Prostate gland (tissue), 2 donors: Measurements from ENCODE around the gene AIMP1. TPM values are rescaled to one million over a fixed set of nuclear protein-coding genes. Genes with fewer than 3 reads are reported as not detected.
A peak's percentile ranks its signal among the peaks of the same experiment; 100 is the strongest.
"Not testable (repeated sequence)": the region's sequence is repeated elsewhere in the genome, so short reads cannot be mapped to it uniquely, and the experiment has no call there.

Experiments
- DNase-seq: peaks from one replicate; pipeline ENCODE4 v3.0.0-alpha.2; 2019; ENCODE audit warnings: low spot score
- H3K27ac ChIP-seq, 2 donors: fragments of 200-600 bp; sonication (generic); 2 replicates each; pipeline ENCODE4 v1.5.1; 2017 to 2019
- H3K27me3 ChIP-seq: fragments of 200-600 bp; sonication (generic); replicated peaks from 2 replicates; pipeline ENCODE4 v1.5.1; 2019; ENCODE audit not compliant: insufficient read depth
- H3K36me3 ChIP-seq, 2 donors: fragments of 200-600 bp; sonication (generic); 1 replicate in 1 of 2; 2 replicates in 1 of 2; pipeline versions ENCODE4 v1.5.1 to v1.8.1; 2017 to 2019
- H3K4me1 ChIP-seq: fragments of 200-600 bp; sonication (generic); replicated peaks from 2 replicates; pipeline ENCODE4 v1.5.1; 2019
- H3K4me3 ChIP-seq, 2 donors: fragments of 200-600 bp; sonication (generic); 2 replicates each; pipeline ENCODE4 v1.5.1; 2017 to 2019
- H3K9me3 ChIP-seq: fragments of 200-600 bp; sonication (generic); 2 replicates; pipeline ENCODE4 v1.5.1; 2017
- CTCF ChIP-seq, 4 experiments: fragments of 200-600 bp in 2 of 4; fragments of 450-650 bp in 2 of 4; sonication (generic) in 2 of 4; IDR thresholded peaks; 1 replicate in 3 of 4; 2 replicates in 1 of 4; pipeline ENCODE4 v1.5.1; 2016 to 2019; ENCODE audit warnings: antibody characterized with exemption in 4 of 4, mild to moderate bottlenecking in 2 of 4, moderate library complexity in 2 of 4
- POLR2A ChIP-seq: fragments of 450-650 bp; IDR thresholded peaks from one replicate; pipeline ENCODE4 v1.6.1; 2016; ENCODE audit warnings: antibody characterized with exemption, mild to moderate bottlenecking
- POLR2AphosphoS5 ChIP-seq: sonication (generic); formaldehyde crosslinking; IDR thresholded peaks from one replicate; pipeline ENCODE4 v1.6.1; 2017; ENCODE audit warnings: antibody characterized with exemption
- WGBS: methylation state at CpG from one replicate; pipeline ENCODE4 v1.1.5; 2018; 5-methylcytosine and 5-hydroxymethylcytosine counted together
- intact Hi-C: fragments of 100-400 bp; cut with DNase I; formaldehyde crosslinking; loops from one replicate; pipeline ENCODE4 v1.14.2; 2022
- total RNA-seq, 2 donors: library from RNA; depleted of rRNA; stranded (reverse); fragments of >200 nt; gene quantifications; one replicate each; pipeline ENCODE4 v1.1.0, GENCODE V29; 2016

Gene AIMP1
- total RNA-seq, 2 donors from 2014 or later, result 20.5 to 32.4 TPM

- WGBS, result 2% methylated on average over 13 of the region's 13 CpGs
- no peak for TF ChIP-seq CTCF (IDR thresholded peaks at IDR 0.05)
- TF ChIP-seq POLR2A, result no peak
- TF ChIP-seq POLR2AphosphoS5, result no peak
- Histone ChIP-seq H3K27me3 (no peaks in the 10 kb centered on the region), H3K9me3 (no peaks in the 10 kb centered on the region), H3K27ac (peak overlapping the region; percentile 90 to 92), H3K4me3 (peak overlapping the region; percentile 63 to 75), H3K36me3 (no peaks in the 10 kb centered on the region), H3K4me1 (peaks cover 8% of the 10 kb centered on the region)
- no peak for DNase-seq
- intact Hi-C loops, result no loop called here
Observed at GRCh38 chr4:106316773-106317409, 541 bp downstream of the AIMP1 start.

- Histone ChIP-seq H3K9me3 (no peaks in the 10 kb centered on the region), H3K27ac (no peak overlapping the region), H3K36me3 (no peaks in the 10 kb centered on the region), H3K4me1 (peaks cover 8% of the 10 kb centered on the region), H3K4me3 (no peak overlapping the region), H3K27me3 (no peaks in the 10 kb centered on the region)
- intact Hi-C loops, result no loop called here
- DNase-seq, result no peak
- TF ChIP-seq POLR2A (no peak), CTCF (IDR thresholded peaks at IDR 0.05) (no peak), POLR2AphosphoS5 (no peak)
- 70% methylated on average over 1 of the region's 1 CpG for WGBS
Observed at GRCh38 chr4:106317815-106318214, 1.5 kb downstream of the AIMP1 start.

GRCh38 chr4:106318511-106318910 lies 2.2 kb downstream of the AIMP1 start:
- intact Hi-C loops, result no loop called here
- Histone ChIP-seq H3K9me3 (no peaks in the 10 kb centered on the region), H3K4me1 (peaks cover 8% of the 10 kb centered on the region), H3K27me3 (no peaks in the 10 kb centered on the region), H3K4me3 (no peak overlapping the region), H3K27ac (no peak overlapping the region), H3K36me3 (no peaks in the 10 kb centered on the region)
- no peak for TF ChIP-seq CTCF (IDR thresholded peaks at IDR 0.05)
- TF ChIP-seq POLR2AphosphoS5, result no peak
- no peak for TF ChIP-seq POLR2A
- DNase-seq, result no peak

GRCh38 chr4:106320235-106320634 lies 3.9 kb downstream of the AIMP1 start:
- DNase-seq, result no peak
- intact Hi-C loops, result no loop called here

GRCh38 chr4:106321168-106321567 lies 4.8 kb downstream of the AIMP1 start:
- H3K9me3 ChIP-seq, H3K4me3 ChIP-seq, DNase-seq, H3K4me1 ChIP-seq, H3K27ac ChIP-seq, intact Hi-C loops, H3K27me3 ChIP-seq, H3K36me3 ChIP-seq: not testable (repeated sequence)
- 98% methylated on average over 24 of the region's 34 CpGs for WGBS

More at GRCh38 chr4:106320235-106320634, 3.9 kb downstream of the AIMP1 start:
- Histone ChIP-seq H3K27ac (no peak overlapping the region), H3K9me3 (no peaks in the 10 kb centered on the region), H3K4me3 (no peak overlapping the region), H3K27me3 (no peaks in the 10 kb centered on the region), H3K4me1 (peaks cover 8% of the 10 kb centered on the region), H3K36me3 (no peaks in the 10 kb centered on the region)
- TF ChIP-seq POLR2AphosphoS5, result no peak
- 90% methylated on average over 1 of the region's 1 CpG for WGBS

GRCh38 chr4:106321814-106322213 lies 5.5 kb downstream of the AIMP1 start:
- H3K27ac ChIP-seq, H3K4me1 ChIP-seq, H3K27me3 ChIP-seq, DNase-seq, H3K36me3 ChIP-seq, H3K9me3 ChIP-seq, H3K4me3 ChIP-seq, intact Hi-C loops: not testable (repeated sequence)
- WGBS, result 64% methylated on average over 6 of the region's 6 CpGs
